Mesenchymal stem cell (in vitro differentiated cells and primary cell): ENCODE data around the gene PANK2. TPM values are rescaled to one million over a fixed set of nuclear protein-coding genes. Genes with fewer than 3 reads are reported as not detected.
"Not testable (repeated sequence)": the region's sequence is repeated elsewhere in the genome, so short reads cannot be mapped to it uniquely, and the experiment has no call there.

Source experiments
- DNase-seq: peaks from one replicate; pipeline ENCODE4 v3.0.0-alpha.2; 2013
- H2AFZ ChIP-seq: one replicate; pipeline ENCODE4 v1.6.1; 2013; ENCODE audit warnings: low read depth, mild to moderate bottlenecking, control low read depth, inconsistent platforms, low read length, moderate library complexity
- H2AK5ac ChIP-seq: 2 replicates; pipeline ENCODE4 v1.6.1; 2013; ENCODE audit warnings: low read length, moderate library complexity, mild to moderate bottlenecking, inconsistent platforms; ENCODE audit not compliant: severe bottlenecking
- H2BK120ac ChIP-seq: one replicate; pipeline ENCODE4 v1.6.1; 2013; ENCODE audit warnings: low read depth, mild to moderate bottlenecking, inconsistent platforms, low read length, moderate library complexity
- H2BK12ac ChIP-seq, 2 experiments: one replicate each; pipeline ENCODE4 v1.6.1; 2013; ENCODE audit warnings: inconsistent platforms in 2 of 2, low read length in 2 of 2, mild to moderate bottlenecking in 2 of 2, moderate library complexity in 2 of 2, control low read depth in 1 of 2
- H2BK15ac ChIP-seq: one replicate; pipeline ENCODE4 v1.6.1; 2013; ENCODE audit warnings: mild to moderate bottlenecking, low read depth, inconsistent platforms; ENCODE audit not compliant: poor library complexity, severe bottlenecking
- H2BK5ac ChIP-seq: 2 replicates; pipeline ENCODE4 v1.6.1; 2013; ENCODE audit warnings: low read depth, mild to moderate bottlenecking, low read length, control low read depth, inconsistent platforms; ENCODE audit not compliant: poor library complexity, severe bottlenecking
- H3K14ac ChIP-seq, 2 experiments: one replicate each; pipeline ENCODE4 v1.6.1; 2013; ENCODE audit warnings: inconsistent platforms in 2 of 2, low read length in 2 of 2, control low read depth in 1 of 2, mild to moderate bottlenecking in 1 of 2, moderate library complexity in 1 of 2
- H3K18ac ChIP-seq, 2 experiments: one replicate each; pipeline ENCODE4 v1.6.1; 2013; ENCODE audit warnings: inconsistent platforms in 2 of 2, low read length in 2 of 2, control low read depth in 1 of 2, low read depth in 1 of 2, mild to moderate bottlenecking in 1 of 2
- H3K23ac ChIP-seq, 2 experiments: one replicate each; pipeline ENCODE4 v1.6.1; 2013; ENCODE audit warnings: inconsistent platforms in 2 of 2, low read length in 2 of 2, mild to moderate bottlenecking in 2 of 2, moderate library complexity in 2 of 2, control low read depth in 1 of 2
- H3K27ac ChIP-seq: 2 replicates; pipeline ENCODE4 v1.5.1; 2013; ENCODE audit warnings: mild to moderate bottlenecking, moderate library complexity, low read length, control low read depth, inconsistent platforms; ENCODE audit not compliant: poor library complexity, severe bottlenecking
- H3K27me3 ChIP-seq, 2 experiments: 2 replicates each; pipeline versions ENCODE4 v1.6.1 to v1.7.0; 2013; ENCODE audit warnings: low read length in 2 of 2, mild to moderate bottlenecking in 2 of 2, moderate library complexity in 2 of 2, control low read depth in 1 of 2, inconsistent platforms in 1 of 2; ENCODE audit not compliant: control insufficient read depth in 1 of 2, insufficient read depth in 1 of 2
- H3K36me3 ChIP-seq, 2 experiments: 2 replicates each; pipeline versions ENCODE4 v1.6.1 to v1.7.0; 2013; ENCODE audit warnings: low read length in 2 of 2, control low read depth in 1 of 2, inconsistent platforms in 1 of 2, low read depth in 1 of 2, mild to moderate bottlenecking in 1 of 2; ENCODE audit not compliant: insufficient read depth in 2 of 2, control insufficient read depth in 1 of 2
- H3K4ac ChIP-seq, 2 experiments: one replicate each; pipeline ENCODE4 v1.6.1; 2013; ENCODE audit warnings: inconsistent platforms in 2 of 2, low read length in 2 of 2, mild to moderate bottlenecking in 2 of 2, moderate library complexity in 2 of 2, control low read depth in 1 of 2, low read depth in 1 of 2
- H3K4me1 ChIP-seq: 2 replicates; pipeline ENCODE4 v1.6.1; 2013; ENCODE audit warnings: low read depth, low read length, control low read depth; ENCODE audit not compliant: control insufficient read depth, insufficient read depth
- H3K4me2 ChIP-seq: 2 replicates; pipeline ENCODE4 v1.6.1; 2013; ENCODE audit warnings: low read length, mild to moderate bottlenecking, inconsistent platforms; ENCODE audit not compliant: poor library complexity, severe bottlenecking
- H3K4me3 ChIP-seq, 2 experiments: 2 replicates each; pipeline versions ENCODE4 v1.5.1 to v1.7.0; 2013; ENCODE audit warnings: low read length in 2 of 2, mild to moderate bottlenecking in 2 of 2, control low read depth in 1 of 2, low read depth in 1 of 2; ENCODE audit not compliant: insufficient read depth in 1 of 2
- H3K79me1 ChIP-seq: replicated peaks from 2 replicates; pipeline ENCODE4 v1.6.1; 2013; ENCODE audit warnings: mild to moderate bottlenecking, control low read depth, low read length, inconsistent platforms; ENCODE audit not compliant: poor library complexity, severe bottlenecking
- H3K9ac ChIP-seq: 2 replicates; pipeline ENCODE4 v1.7.0; 2013; ENCODE audit warnings: mild to moderate bottlenecking, low read length, moderate library complexity
- H3K9me3 ChIP-seq: 2 replicates; pipeline ENCODE4 v1.7.0; 2013; ENCODE audit warnings: mild to moderate bottlenecking, low read length; ENCODE audit not compliant: control insufficient read depth
- H4K8ac ChIP-seq: one replicate; pipeline ENCODE4 v1.6.1; 2013; ENCODE audit warnings: inconsistent platforms, mild to moderate bottlenecking, low read length, moderate library complexity
- H4K91ac ChIP-seq: one replicate; pipeline ENCODE4 v1.6.1; 2013; ENCODE audit warnings: mild to moderate bottlenecking, low read length, inconsistent platforms
- whole genome bisulfite sequencing: methylation state at CpG from one replicate; pipeline ENCODE4 v1.1.7; 2013; ENCODE audit warnings: mixed read lengths; 5-methylcytosine and 5-hydroxymethylcytosine counted together
- polyA plus RNA-seq, 2 experiments: library from polyadenylated mRNA; stranded (reverse); fragments of 200-250 nt; gene quantifications; one replicate each; pipeline ENCODE4 v1.2.3, GENCODE V29; 2013

PANK2 gene
- polyA plus RNA-seq (2013, experiment 1 of 2), result 21.4 TPM
- polyA plus RNA-seq (2013, experiment 2 of 2), result 21.4 TPM

- peak within 1 kb of the TSS; percentile 99 for H2BK15ac ChIP-seq
- H2BK5ac ChIP-seq, result peak within 1 kb of the TSS; percentile 97
- H2BK120ac ChIP-seq, result peak within 1 kb of the TSS; percentile 99
- no peaks in the 10 kb centered on the region for H3K9me3 ChIP-seq
- peak within 1 kb of the TSS; percentile 100 for H4K91ac ChIP-seq
- peak within 1 kb of the TSS; percentile 60 for H2AFZ ChIP-seq
- peak within 1 kb of the TSS; percentile 96 to 100 for H3K4ac ChIP-seq
- peak within 1 kb of the TSS; percentile 98 to 100 for H3K18ac ChIP-seq
- WGBS, result under 1% methylated on average over 58 of the region's 72 CpGs
- peak within 1 kb of the TSS in 1 of 2 experiments; percentile 92 for H3K23ac ChIP-seq
- H3K14ac ChIP-seq, result peak within 1 kb of the TSS; percentile 96 to 97
- H3K27me3 ChIP-seq, result no peaks in the 10 kb centered on the region
- peak within 1 kb of the TSS; percentile 99 for H4K8ac ChIP-seq
- peaks cover 9% of the 10 kb centered on the region for H3K79me1 ChIP-seq
- peak within 1 kb of the TSS; percentile 94 to 98 for H3K4me3 ChIP-seq
- peak within 1 kb of the TSS; percentile 83 for H3K4me2 ChIP-seq
- DNase-seq, result peak; percentile 99
- peak within 1 kb of the TSS; percentile 32 to 61 for H2BK12ac ChIP-seq
- H2AK5ac ChIP-seq, result peak within 1 kb of the TSS; percentile 59
- peak within 1 kb of the TSS; percentile 96 for H3K9ac ChIP-seq
- peaks cover 9% of the 10 kb centered on the region for H3K4me1 ChIP-seq
- H3K27ac ChIP-seq, result peak within 1 kb of the TSS; percentile 87
- H3K36me3 ChIP-seq, result peaks cover 7 to 8% of the 10 kb centered on the region in 2 experiments
Measured at GRCh38 chr20:3888622-3889488, at the start of gene PANK2. PANK2 (plus strand) TSS chr20:3889387.

DNA sequence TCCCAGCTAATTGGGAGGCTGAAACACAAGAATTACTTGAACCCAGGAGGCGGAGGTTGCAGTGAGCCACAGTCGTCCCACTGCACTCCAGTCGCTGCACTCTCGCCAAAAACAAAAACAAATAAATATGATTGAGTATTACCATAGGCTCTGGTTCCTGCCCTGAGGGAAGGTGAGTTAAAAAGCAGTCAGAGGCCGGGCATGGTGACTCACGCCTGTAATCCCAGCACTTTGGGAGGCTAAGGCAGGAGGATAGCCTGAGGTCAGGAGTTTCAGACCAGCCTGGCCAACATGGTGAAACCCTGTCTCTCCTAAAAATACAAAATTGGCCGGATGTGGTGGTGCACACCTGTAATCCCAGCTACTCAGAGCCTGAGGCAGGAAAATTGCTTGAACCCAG is 49.0 kb upstream of the PANK2 start:
- not testable (repeated sequence) for H3K4ac ChIP-seq, H3K4me1 ChIP-seq, H2BK5ac ChIP-seq, H3K27ac ChIP-seq, H2BK12ac ChIP-seq, H2AFZ ChIP-seq, H3K9ac ChIP-seq, H3K18ac ChIP-seq, H3K9me3 ChIP-seq, H2BK15ac ChIP-seq, H3K79me1 ChIP-seq, H3K27me3 ChIP-seq, H2BK120ac ChIP-seq, H3K23ac ChIP-seq, DNase-seq, H4K91ac ChIP-seq, H3K14ac ChIP-seq, H3K36me3 ChIP-seq, H4K8ac ChIP-seq, H3K4me3 ChIP-seq, H3K4me2 ChIP-seq, H2AK5ac ChIP-seq
- 85% methylated on average over 6 of the region's 7 CpGs for WGBS

DNA sequence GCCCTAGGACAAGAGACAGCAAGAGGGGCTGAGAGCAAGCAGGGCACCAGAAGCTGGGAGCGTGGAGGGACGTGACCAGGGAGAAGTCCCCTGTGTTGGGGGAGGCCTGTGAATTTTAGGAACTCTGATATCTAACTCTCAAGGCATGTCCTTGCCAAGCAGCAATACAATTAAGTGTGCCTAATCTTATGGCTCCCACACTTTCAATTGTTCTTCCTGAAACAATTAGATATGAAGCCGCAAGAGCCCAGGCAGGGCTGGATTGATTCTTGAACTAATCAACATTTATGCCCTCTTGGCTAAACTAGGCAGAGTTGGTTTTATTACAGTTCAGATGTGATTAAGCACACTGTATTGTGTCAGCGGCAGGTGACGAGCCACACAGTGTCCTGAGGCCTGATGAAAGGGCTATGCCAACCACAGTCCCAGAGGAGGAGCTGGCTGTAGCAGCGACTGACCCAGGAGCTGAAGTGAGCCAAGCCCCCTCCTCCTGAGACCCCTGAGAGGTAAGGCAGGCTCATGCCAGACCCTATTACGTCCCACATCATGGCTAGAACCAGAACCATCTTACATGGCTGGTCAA is 46.7 kb upstream of the PANK2 start:
- no peak overlapping the region for H3K27ac ChIP-seq
- H3K9me3 ChIP-seq, result no peaks in the 10 kb centered on the region
- H4K8ac ChIP-seq, result no peak overlapping the region
- H3K4me3 ChIP-seq, result no peak overlapping the region
- H3K4me1 ChIP-seq, result peaks cover 6% of the 10 kb centered on the region
- H2BK120ac ChIP-seq, result no peak overlapping the region
- H3K36me3 ChIP-seq, result peaks cover 0 to 3% of the 10 kb centered on the region in 2 experiments
- no peak overlapping the region for H3K4ac ChIP-seq
- no peak overlapping the region for H3K23ac ChIP-seq
- H3K79me1 ChIP-seq, result peaks cover 3% of the 10 kb centered on the region
- DNase-seq, result no peak
- H3K27me3 ChIP-seq, result no peaks in the 10 kb centered on the region
- peak overlapping the region; percentile 72 for H3K9ac ChIP-seq
- no peak overlapping the region for H2BK15ac ChIP-seq
- no peak overlapping the region for H3K4me2 ChIP-seq
- peak overlapping the region in 1 of 2 experiments; percentile 38 for H3K18ac ChIP-seq
- peak overlapping the region; percentile 23 for H4K91ac ChIP-seq
- no peak overlapping the region for H2AFZ ChIP-seq
- H3K14ac ChIP-seq, result no peak overlapping the region
- H2BK12ac ChIP-seq, result peak overlapping the region in 1 of 2 experiments; percentile 73
- H2AK5ac ChIP-seq, result no peak overlapping the region
- H2BK5ac ChIP-seq, result no peak overlapping the region
- 92% methylated on average over 6 of the region's 7 CpGs for WGBS

- H3K4me3 ChIP-seq, result no peak overlapping the region
- H2AFZ ChIP-seq, result no peak overlapping the region
- no peak overlapping the region for H2AK5ac ChIP-seq
- no peaks in the 10 kb centered on the region for H3K9me3 ChIP-seq
- no peak overlapping the region for H3K4ac ChIP-seq
- peak overlapping the region; percentile 7 for H4K8ac ChIP-seq
- no peak overlapping the region for H3K18ac ChIP-seq
- no peak overlapping the region for H2BK12ac ChIP-seq
- no peak overlapping the region for H3K27ac ChIP-seq
- H2BK120ac ChIP-seq, result no peak overlapping the region
- peaks cover 16% of the 10 kb centered on the region for H3K4me1 ChIP-seq
- no peaks in the 10 kb centered on the region for H3K27me3 ChIP-seq
- H3K79me1 ChIP-seq, result peaks cover 5% of the 10 kb centered on the region
- H3K23ac ChIP-seq, result no peak overlapping the region
- 13% methylated on average over 5 of the region's 5 CpGs for WGBS
- no peak overlapping the region for H2BK5ac ChIP-seq
- no peak overlapping the region for H4K91ac ChIP-seq
- no peak overlapping the region for H3K4me2 ChIP-seq
- H3K9ac ChIP-seq, result peak overlapping the region; percentile 72
- DNase-seq, result peak; percentile 85
- H2BK15ac ChIP-seq, result no peak overlapping the region
- H3K14ac ChIP-seq, result no peak overlapping the region
- peaks cover 1 to 7% of the 10 kb centered on the region in 2 experiments for H3K36me3 ChIP-seq
Measured at GRCh38 chr20:3843490-3843889, 45.7 kb upstream of the PANK2 start.
